ENCODE results near the gene GPR176.

GRCh38 chr15:39896846-39897245, 23.2 kb downstream of the GPR176 start:
- TF ChIP-seq POLR2A (IDR thresholded peaks at IDR 0.05) (no peak), CTCF (IDR thresholded peaks at IDR 0.05) (no peak), EP300 (IDR thresholded peaks at IDR 0.05) (no peak)

Data from ovary (tissue), 3 donors.